HUDEP-2 (cell line): ENCODE measurements around the gene PDLIM7.
A peak's percentile ranks its signal among the peaks of the same experiment; 100 is the strongest.

Experiments used
- DNase-seq, 76 experiments: peaks; one replicate each; lab custom pipeline; 2025; ENCODE audit not compliant: unreplicated experiment in 76 of 76; lab: John Stamatoyannopoulos, UW

Gene PDLIM7

GRCh38 chr5:177447066-177447610 is 50.3 kb downstream of the PDLIM7 start:
- DNase-seq = peak in 56 of 76 experiments; percentile 4 to 75 (median 44)

- DNase-seq = peak in 56 of 76 experiments; percentile 9 to 69 (median 46)
Measured at GRCh38 chr5:177446200-177447065, 51.0 kb downstream of the PDLIM7 start, which contains the start of gene PRR7. PRR7 (plus strand) TSS chr5:177446814; CDS start chr5:177455068, 8,254 bp downstream.

GRCh38 chr5:177445917-177446199 is 51.5 kb downstream of the PDLIM7 start:
- DNase-seq = no peak

DNA sequence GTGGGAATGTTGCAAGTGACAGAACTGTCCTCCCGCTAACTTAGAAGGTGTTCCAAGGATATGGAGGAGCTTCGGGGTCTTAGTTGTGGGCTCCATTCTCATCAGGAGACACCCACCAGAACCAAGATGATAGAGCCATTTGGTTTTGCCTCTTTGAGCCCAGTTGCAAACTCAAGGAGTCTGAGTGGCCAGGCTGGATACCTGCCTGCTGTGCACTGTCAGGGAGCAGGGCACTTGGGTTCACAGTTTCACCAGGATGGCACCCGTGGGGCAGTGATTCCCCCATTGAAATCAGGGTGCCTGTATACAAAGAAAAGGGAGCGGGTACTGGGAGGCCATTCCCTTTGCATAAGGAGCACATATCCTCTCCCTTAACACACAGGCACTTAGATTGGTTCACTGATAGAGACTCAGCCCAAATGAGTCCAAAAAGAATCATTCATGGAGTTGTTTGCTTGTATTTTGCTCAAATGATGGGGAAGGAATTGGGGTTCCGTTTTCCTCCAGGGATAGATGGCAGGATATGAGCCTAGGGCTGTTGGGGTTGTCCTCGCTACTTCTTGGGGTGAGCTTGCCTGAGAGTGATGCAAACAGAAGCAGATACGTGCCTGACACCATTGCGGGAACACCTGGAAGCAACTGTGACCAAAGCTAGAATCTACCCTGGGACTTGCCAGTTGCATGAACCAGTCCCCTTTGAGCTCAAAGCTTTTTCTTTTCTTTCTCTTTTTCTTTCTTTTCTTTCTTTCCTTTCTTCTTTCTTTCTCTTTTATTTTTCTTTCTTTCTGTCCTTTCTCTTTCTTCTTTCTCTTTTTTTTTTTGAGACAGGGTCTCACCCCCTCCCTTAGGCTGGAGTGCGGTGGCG is 52.1 kb downstream of the PDLIM7 start:
- DNase-seq = peak in 2 of 76 experiments; percentile 5 to 6

- no peak for DNase-seq
Measured at GRCh38 chr5:177444106-177445051, 53.0 kb downstream of the PDLIM7 start.

- DNase-seq = no peak
Measured at GRCh38 chr5:177443144-177443983, 54.0 kb downstream of the PDLIM7 start.

GRCh38 chr5:177442066-177442826 is 55.2 kb downstream of the PDLIM7 start:
- DNase-seq = no peak

DNA sequence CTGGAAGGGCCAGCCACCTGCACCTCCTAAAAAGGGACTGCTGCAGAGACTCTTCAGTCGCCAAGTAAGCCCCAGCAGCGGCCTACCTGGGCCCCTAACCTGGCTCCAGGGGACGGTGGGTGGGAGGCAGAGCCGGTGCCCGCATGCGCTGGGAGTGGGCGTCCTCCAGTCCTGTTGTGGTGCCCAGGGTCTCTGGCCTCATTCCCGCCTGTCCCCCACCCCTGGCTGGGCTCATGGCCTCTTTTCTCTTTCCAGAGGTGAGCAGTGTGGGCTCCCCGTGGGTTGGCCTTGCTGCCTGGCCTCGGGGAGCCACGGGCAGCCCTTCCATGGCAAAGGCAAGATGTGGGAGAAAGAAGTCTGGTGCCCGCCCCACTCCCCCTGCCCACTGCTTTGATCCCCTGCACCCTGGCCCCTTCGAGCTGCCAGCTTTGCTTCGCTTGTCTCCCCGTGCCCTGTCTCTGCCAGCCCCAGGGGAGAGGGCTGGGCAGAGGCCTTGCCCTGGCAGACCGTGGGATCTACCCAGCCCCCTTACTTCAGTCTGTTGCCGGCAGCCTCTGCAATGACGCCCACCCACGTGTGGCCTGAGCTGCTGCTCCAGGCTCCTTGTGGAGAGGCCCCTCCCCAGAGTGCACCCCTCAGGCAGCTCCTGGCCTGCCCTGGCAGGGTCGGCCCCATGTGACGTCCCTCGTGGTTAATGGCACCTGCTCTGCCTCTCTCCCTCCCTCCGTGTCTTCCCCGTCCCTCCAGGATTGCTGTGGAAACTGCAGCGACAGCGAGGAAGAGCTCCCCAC is 56.2 kb downstream of the PDLIM7 start:
- DNase-seq = no peak

- no peak for DNase-seq
Measured at GRCh38 chr5:177440211-177440989, 57.0 kb downstream of the PDLIM7 start.

- no peak for DNase-seq
Measured at GRCh38 chr5:177439518-177440053, 57.8 kb downstream of the PDLIM7 start.

- no peak for DNase-seq
Measured at GRCh38 chr5:177438468-177438867, 58.9 kb downstream of the PDLIM7 start.

GRCh38 chr5:177437623-177438022 is 59.8 kb downstream of the PDLIM7 start:
- no peak for DNase-seq

DNA sequence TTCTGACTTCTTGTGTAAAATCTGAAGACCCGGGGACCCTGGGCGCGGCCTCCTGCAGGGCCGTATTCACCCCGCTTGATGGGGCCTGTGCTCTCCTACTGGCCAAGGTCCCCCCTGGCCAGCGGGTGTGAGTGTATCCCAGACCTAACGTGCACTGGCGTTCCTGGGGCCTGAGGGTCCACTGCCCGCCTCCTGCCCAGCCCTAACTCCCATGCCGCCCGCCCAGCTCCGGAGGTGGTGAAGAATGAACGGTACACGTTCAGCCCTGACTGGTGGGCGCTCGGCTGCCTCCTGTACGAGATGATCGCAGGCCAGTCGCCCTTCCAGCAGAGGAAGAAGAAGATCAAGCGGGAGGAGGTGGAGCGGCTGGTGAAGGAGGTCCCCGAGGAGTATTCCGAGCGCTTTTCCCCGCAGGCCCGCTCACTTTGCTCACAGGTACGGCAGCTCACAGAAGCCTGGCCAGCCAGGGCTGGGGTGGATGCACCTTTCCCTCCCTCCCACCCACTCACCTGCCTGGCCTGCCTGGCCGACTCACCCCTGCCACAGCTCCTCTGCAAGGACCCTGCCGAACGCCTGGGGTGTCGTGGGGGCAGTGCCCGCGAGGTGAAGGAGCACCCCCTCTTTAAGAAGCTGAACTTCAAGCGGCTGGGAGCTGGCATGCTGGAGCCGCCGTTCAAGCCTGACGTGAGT is 61.4 kb downstream of the PDLIM7 start:
- no peak for DNase-seq

GRCh38 chr5:177434942-177435738 is 62.3 kb downstream of the PDLIM7 start:
- DNase-seq = no peak

- DNase-seq = no peak
Measured at GRCh38 chr5:177434437-177434836, 63.0 kb downstream of the PDLIM7 start.
